ENCODE results near the gene CNKSR3.

Gene CNKSR3

DNA sequence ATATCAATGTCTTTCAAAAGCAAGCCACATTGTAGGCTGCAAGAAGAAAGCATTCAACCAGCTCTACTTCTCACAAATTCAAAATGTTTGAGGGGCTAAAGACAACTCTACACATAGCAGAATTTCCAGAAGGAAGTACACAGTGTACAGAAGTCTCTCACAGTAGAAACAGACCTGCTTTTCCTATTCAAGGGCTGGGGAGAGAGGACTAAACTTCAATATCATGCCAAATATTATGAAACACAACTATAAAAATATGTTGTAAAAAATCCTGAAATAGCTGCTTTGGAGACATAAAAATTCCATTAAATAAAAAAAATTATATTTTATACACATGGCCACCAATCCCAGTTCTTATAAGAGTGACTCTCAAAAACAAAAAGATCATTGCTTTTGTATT is 83.0 kb downstream of the CNKSR3 start:
- TF ChIP-seq POLR2A (IDR thresholded peaks at IDR 0.05; ENCODE audit: low read depth, low read length) (no peak), TAF1 (IDR thresholded peaks at IDR 0.05; ENCODE audit: borderline replicate concordance, low read depth, low read length) (no peak), POLR2AphosphoS5 (IDR thresholded peaks at IDR 0.05; ENCODE audit: low read depth, low read length) (no peak)
- DNase-seq (ENCODE audit: insufficient read length) = no peak
- FAIRE-seq = no peak

DNA sequence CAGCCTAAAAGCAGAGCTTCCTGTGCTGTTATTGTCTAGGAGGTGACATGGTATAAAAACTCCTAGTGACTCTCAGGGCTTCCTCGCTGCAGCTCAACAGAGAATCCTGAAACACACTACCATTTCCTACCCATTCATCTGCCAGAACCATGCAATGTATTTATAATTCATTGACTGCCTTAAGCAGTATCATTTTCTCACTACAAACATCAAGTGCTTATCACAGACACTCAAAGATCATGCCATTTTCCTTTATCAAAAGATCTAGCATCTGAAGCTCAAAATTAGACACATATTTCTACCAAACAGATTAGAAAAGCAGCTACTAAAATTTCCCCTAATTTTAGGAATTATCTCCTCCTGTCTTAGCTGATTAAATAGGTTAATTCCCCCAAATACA is 83.5 kb downstream of the CNKSR3 start:
- FAIRE-seq = no peak
- TF ChIP-seq POLR2A (IDR thresholded peaks at IDR 0.05; ENCODE audit: low read depth, low read length) = no peak
- TF ChIP-seq TAF1 (IDR thresholded peaks at IDR 0.05; ENCODE audit: borderline replicate concordance, low read depth, low read length) = no peak
- TF ChIP-seq POLR2AphosphoS5 (IDR thresholded peaks at IDR 0.05; ENCODE audit: low read depth, low read length) = no peak

DNA sequence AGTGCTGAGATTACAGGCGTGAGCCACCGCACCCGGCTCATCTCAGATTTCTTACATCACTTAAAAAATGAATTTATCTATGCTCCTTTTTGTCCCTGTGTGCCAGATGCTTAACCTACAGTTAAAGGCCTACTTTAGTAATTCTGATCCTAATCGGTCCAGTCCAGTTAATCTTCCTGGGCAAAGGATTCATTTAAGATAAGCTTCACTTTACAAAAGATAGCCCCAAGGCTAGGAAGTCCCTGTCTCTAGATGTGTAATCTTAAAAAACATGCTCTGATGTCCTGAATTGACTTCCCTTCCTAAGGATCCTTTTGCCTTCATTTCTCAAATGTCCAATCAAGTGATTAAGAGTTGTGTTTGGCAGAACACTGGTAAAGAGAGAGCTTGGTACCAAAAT is 85.5 kb downstream of the CNKSR3 start:
- FAIRE-seq = no peak
- no peak for DNase-seq (ENCODE audit: insufficient read length)
- TF ChIP-seq TAF1 (IDR thresholded peaks at IDR 0.05; ENCODE audit: borderline replicate concordance, low read depth, low read length) (no peak), POLR2AphosphoS5 (IDR thresholded peaks at IDR 0.05; ENCODE audit: low read depth, low read length) (no peak), POLR2A (IDR thresholded peaks at IDR 0.05; ENCODE audit: low read depth, low read length) (no peak)

More for the DNA sequence above, 83.5 kb downstream of the CNKSR3 start:
- DNase-seq (ENCODE audit: insufficient read length) = no peak

- FAIRE-seq (no peak), DNase-seq (ENCODE audit: insufficient read length) (no peak)
- TF ChIP-seq TAF1 (IDR thresholded peaks at IDR 0.05; ENCODE audit: borderline replicate concordance, low read depth, low read length) (no peak), POLR2AphosphoS5 (IDR thresholded peaks at IDR 0.05; ENCODE audit: low read depth, low read length) (no peak), POLR2A (IDR thresholded peaks at IDR 0.05; ENCODE audit: low read depth, low read length) (no peak)
Observed at GRCh38 chr6:154414021-154414813, 96.3 kb downstream of the CNKSR3 start.

GRCh38 chr6:154412106-154412820 is 98.2 kb downstream of the CNKSR3 start:
- no peak for DNase-seq (ENCODE audit: insufficient read length)
- no peak for TF ChIP-seq TAF1 (IDR thresholded peaks at IDR 0.05; ENCODE audit: borderline replicate concordance, low read depth, low read length)
- no peak for TF ChIP-seq POLR2A (IDR thresholded peaks at IDR 0.05; ENCODE audit: low read depth, low read length)
- TF ChIP-seq POLR2AphosphoS5 (IDR thresholded peaks at IDR 0.05; ENCODE audit: low read depth, low read length) = no peak
- no peak for FAIRE-seq

DNA sequence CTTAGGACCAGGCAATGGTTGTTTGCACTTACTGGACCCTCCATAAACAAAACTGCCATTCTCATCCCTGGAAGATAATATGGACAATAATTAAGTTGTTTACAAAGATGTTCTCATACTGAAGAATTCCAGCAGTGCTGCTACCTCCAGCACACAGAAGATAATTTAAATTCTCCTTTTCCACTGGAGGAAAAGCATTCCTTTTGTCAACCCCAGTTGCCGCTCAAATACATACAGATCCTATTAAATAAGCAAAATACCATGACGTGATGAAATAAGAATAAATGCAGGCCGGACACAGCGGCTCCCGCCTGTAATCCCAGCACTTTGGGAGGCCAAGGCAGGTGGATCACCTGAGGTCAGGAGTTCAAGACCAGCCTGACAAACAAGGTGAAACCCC is 99.4 kb downstream of the CNKSR3 start:
- FAIRE-seq (no peak), DNase-seq (ENCODE audit: insufficient read length) (no peak)
- TF ChIP-seq POLR2A (IDR thresholded peaks at IDR 0.05; ENCODE audit: low read depth, low read length) (no peak), TAF1 (IDR thresholded peaks at IDR 0.05; ENCODE audit: borderline replicate concordance, low read depth, low read length) (no peak), POLR2AphosphoS5 (IDR thresholded peaks at IDR 0.05; ENCODE audit: low read depth, low read length) (no peak)

- DNase-seq (ENCODE audit: insufficient read length) (no peak), FAIRE-seq (no peak)
- TF ChIP-seq POLR2A (IDR thresholded peaks at IDR 0.05; ENCODE audit: low read depth, low read length) (no peak), POLR2AphosphoS5 (IDR thresholded peaks at IDR 0.05; ENCODE audit: low read depth, low read length) (no peak), TAF1 (IDR thresholded peaks at IDR 0.05; ENCODE audit: borderline replicate concordance, low read depth, low read length) (no peak)
Observed at GRCh38 chr6:154410619-154411072, 99.8 kb downstream of the CNKSR3 start.

DNA sequence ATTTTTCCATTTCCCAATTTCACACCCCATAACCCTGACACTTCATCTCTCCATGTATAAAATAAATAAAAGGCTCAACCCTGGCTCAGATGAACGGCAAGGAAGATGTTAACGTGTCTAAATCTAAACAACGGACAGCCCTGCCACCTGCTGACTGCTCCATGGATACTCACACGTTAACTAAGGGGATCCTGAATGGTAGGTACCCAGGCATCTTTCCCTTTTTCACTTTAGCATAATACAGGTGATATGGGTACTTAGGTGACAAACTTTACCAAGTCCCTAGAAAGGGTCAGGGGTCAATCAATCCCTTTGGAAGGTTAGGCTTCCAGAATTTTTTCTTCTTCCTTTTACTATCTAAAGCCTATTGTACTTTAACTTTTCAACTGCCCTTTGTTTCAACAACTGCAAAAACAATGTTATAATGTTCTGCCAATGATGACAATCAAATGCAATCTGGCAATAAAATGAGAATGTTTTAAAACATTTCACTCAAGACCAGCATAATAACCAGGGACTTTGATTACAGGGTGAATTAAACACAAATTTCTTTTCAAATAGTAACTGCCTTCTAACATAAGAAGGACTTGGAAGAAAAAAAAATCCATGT is 101.5 kb downstream of the CNKSR3 start:
- no peak for FAIRE-seq
- no peak for DNase-seq (ENCODE audit: insufficient read length)
- TF ChIP-seq TAF1 (IDR thresholded peaks at IDR 0.05; ENCODE audit: borderline replicate concordance, low read depth, low read length) (no peak), POLR2A (IDR thresholded peaks at IDR 0.05; ENCODE audit: low read depth, low read length) (no peak), POLR2AphosphoS5 (IDR thresholded peaks at IDR 0.05; ENCODE audit: low read depth, low read length) (no peak)

GRCh38 chr6:154407440-154407839 is 103.0 kb downstream of the CNKSR3 start:
- TF ChIP-seq POLR2A (IDR thresholded peaks at IDR 0.05; ENCODE audit: low read depth, low read length) (no peak), POLR2AphosphoS5 (IDR thresholded peaks at IDR 0.05; ENCODE audit: low read depth, low read length) (no peak), TAF1 (IDR thresholded peaks at IDR 0.05; ENCODE audit: borderline replicate concordance, low read depth, low read length) (no peak)
- FAIRE-seq = no peak
- no peak for DNase-seq (ENCODE audit: insufficient read length)

- no peak for FAIRE-seq
- DNase-seq (ENCODE audit: insufficient read length) = no peak
Observed at GRCh38 chr6:154406869-154407268, 103.6 kb downstream of the CNKSR3 start.

DNA sequence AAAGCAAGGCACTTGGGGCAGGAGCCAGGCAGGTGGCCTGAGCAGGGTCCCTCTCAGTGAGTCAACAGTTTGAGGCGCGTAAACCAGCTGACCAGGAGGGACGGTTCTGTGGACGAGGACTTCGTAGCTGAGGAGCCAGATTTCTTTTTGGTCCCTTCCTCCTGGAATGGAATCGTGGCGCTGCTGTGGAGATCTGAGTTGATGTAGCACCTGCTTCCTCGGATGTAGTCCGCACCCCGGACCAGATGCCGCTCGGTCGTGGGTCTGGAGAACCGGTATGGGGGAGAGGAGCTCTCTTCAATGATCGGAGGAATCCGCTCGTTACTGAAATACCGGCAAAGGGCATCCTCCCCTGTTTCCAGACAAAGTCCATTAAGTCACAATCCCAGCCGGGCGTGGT is 104.2 kb downstream of the CNKSR3 start:
- DNase-seq (ENCODE audit: insufficient read length) = no peak
- FAIRE-seq = no peak

More at GRCh38 chr6:154406869-154407268, 103.6 kb downstream of the CNKSR3 start:
- no peak for TF ChIP-seq POLR2AphosphoS5 (IDR thresholded peaks at IDR 0.05; ENCODE audit: low read depth, low read length)
- TF ChIP-seq TAF1 (IDR thresholded peaks at IDR 0.05; ENCODE audit: borderline replicate concordance, low read depth, low read length) = no peak
- TF ChIP-seq POLR2A (IDR thresholded peaks at IDR 0.05; ENCODE audit: low read depth, low read length) = no peak

More for the DNA sequence above, 104.2 kb downstream of the CNKSR3 start:
- TF ChIP-seq TAF1 (IDR thresholded peaks at IDR 0.05; ENCODE audit: borderline replicate concordance, low read depth, low read length) (no peak), POLR2AphosphoS5 (IDR thresholded peaks at IDR 0.05; ENCODE audit: low read depth, low read length) (no peak), POLR2A (IDR thresholded peaks at IDR 0.05; ENCODE audit: low read depth, low read length) (no peak)
